ENCODE measurements around the gene EIPR1.

The EIPR1 gene

GRCh38 chr2:3222636-3223035, 155.0 kb downstream of the EIPR1 start:
- FAIRE-seq (no peak), DNase-seq (ENCODE audit: insufficient read length) (no peak)
- no peak for TF ChIP-seq POLR2AphosphoS5 (IDR thresholded peaks at IDR 0.05; ENCODE audit: low read depth, low read length)
- no peak for TF ChIP-seq POLR2A (IDR thresholded peaks at IDR 0.05; ENCODE audit: low read depth, low read length)

- DNase-seq (ENCODE audit: insufficient read length) (no peak), FAIRE-seq (no peak)
- TF ChIP-seq POLR2AphosphoS5 (IDR thresholded peaks at IDR 0.05; ENCODE audit: low read depth, low read length) (no peak), TAF1 (IDR thresholded peaks at IDR 0.05; ENCODE audit: borderline replicate concordance, low read depth, low read length) (no peak), POLR2A (IDR thresholded peaks at IDR 0.05; ENCODE audit: low read depth, low read length) (no peak)
These were observed 158.1 kb downstream of the EIPR1 start for GRCh38 chr2:3219536-3219935.

- TF ChIP-seq TAF1 (IDR thresholded peaks at IDR 0.05; ENCODE audit: borderline replicate concordance, low read depth, low read length) (no peak), POLR2AphosphoS5 (IDR thresholded peaks at IDR 0.05; ENCODE audit: low read depth, low read length) (no peak), POLR2A (IDR thresholded peaks at IDR 0.05; ENCODE audit: low read depth, low read length) (no peak)
- DNase-seq (ENCODE audit: insufficient read length) (no peak), FAIRE-seq (no peak)
These were observed 160.0 kb downstream of the EIPR1 start for GRCh38 chr2:3217646-3218045.

GRCh38 chr2:3216841-3217495, 160.7 kb downstream of the EIPR1 start:
- DNase-seq (ENCODE audit: insufficient read length) (no peak), FAIRE-seq (no peak)
- no peak for TF ChIP-seq POLR2A (IDR thresholded peaks at IDR 0.05; ENCODE audit: low read depth, low read length)
- no peak for TF ChIP-seq POLR2AphosphoS5 (IDR thresholded peaks at IDR 0.05; ENCODE audit: low read depth, low read length)
- no peak for TF ChIP-seq TAF1 (IDR thresholded peaks at IDR 0.05; ENCODE audit: borderline replicate concordance, low read depth, low read length)

DNA sequence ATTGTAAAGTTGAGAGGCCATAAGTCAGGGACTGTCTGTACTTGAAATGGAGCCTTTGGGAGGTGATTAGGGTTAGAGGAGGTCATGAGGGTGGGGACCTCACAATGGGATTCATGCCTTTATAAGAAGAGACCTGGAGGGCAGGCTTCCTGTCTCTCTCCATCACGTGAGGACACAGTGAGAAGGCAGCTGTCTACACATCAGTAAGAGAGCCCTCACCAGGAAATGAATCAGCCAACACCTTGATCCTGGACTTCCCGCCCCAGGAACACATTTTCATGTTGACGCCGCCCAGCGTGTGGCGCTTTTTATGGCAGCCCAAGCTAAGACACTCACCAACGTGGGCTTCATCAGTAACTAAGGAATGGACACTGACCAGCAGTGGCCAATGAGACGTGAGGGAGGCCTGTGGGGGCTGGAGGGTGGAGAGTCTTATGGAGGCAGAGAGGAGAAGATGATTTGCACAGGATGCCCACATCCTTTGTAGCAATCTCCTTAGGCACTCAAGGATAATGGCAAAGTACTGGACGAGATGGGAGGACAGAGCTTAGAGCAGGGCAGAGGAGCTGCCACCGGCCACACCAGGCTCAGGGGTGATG, 162.7 kb downstream of the EIPR1 start:
- DNase-seq (ENCODE audit: insufficient read length) (no peak), FAIRE-seq (no peak)
- no peak for TF ChIP-seq POLR2A (IDR thresholded peaks at IDR 0.05; ENCODE audit: low read depth, low read length)
- TF ChIP-seq TAF1 (IDR thresholded peaks at IDR 0.05; ENCODE audit: borderline replicate concordance, low read depth, low read length): no peak
- TF ChIP-seq POLR2AphosphoS5 (IDR thresholded peaks at IDR 0.05; ENCODE audit: low read depth, low read length): no peak

GRCh38 chr2:3214065-3214464, 163.6 kb downstream of the EIPR1 start:
- FAIRE-seq: no peak

DNA sequence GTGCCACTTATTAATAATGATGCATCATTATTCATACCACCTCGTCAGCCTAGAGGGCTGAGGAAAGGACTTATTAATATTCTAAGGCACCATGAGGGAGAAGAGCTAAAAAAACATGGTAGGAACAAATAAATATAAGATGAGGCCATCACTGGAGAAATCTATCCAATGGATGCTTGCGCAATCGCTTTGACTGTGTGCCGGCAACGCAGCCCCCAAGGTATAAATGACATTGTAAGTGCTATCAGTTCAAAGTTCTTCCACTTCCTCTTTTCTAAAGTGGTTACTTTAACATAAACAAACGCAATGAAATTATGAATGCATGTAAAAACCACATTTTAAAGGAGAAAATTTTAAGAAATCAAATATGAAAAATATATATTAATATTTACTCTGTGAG, 164.6 kb downstream of the EIPR1 start:
- DNase-seq (ENCODE audit: insufficient read length): no peak
- FAIRE-seq: no peak
- no peak for TF ChIP-seq POLR2AphosphoS5 (IDR thresholded peaks at IDR 0.05; ENCODE audit: low read depth, low read length)
- TF ChIP-seq TAF1 (IDR thresholded peaks at IDR 0.05; ENCODE audit: borderline replicate concordance, low read depth, low read length): no peak

More at GRCh38 chr2:3214065-3214464, 163.6 kb downstream of the EIPR1 start:
- no peak for TF ChIP-seq TAF1 (IDR thresholded peaks at IDR 0.05; ENCODE audit: borderline replicate concordance, low read depth, low read length)
- no peak for TF ChIP-seq POLR2AphosphoS5 (IDR thresholded peaks at IDR 0.05; ENCODE audit: low read depth, low read length)
- TF ChIP-seq POLR2A (IDR thresholded peaks at IDR 0.05; ENCODE audit: low read depth, low read length): no peak
- DNase-seq (ENCODE audit: insufficient read length): no peak

DNA sequence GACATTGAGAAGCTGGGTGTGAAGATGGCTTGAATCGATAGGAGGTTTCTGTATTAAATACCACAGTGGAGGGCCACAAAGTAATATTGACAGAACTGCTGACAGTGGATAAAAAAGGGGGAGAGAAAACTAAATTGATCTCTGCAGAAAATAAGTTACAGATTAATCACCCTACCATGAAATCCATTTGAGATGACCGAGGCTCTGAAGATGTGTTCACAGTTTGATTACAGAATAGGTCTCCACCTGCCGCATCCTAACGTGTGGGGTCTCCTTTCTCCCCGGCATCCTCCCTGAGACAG, 165.6 kb downstream of the EIPR1 start:
- no peak for FAIRE-seq
- no peak for TF ChIP-seq TAF1 (IDR thresholded peaks at IDR 0.05; ENCODE audit: borderline replicate concordance, low read depth, low read length)
- TF ChIP-seq POLR2AphosphoS5 (IDR thresholded peaks at IDR 0.05; ENCODE audit: low read depth, low read length): no peak
- TF ChIP-seq POLR2A (IDR thresholded peaks at IDR 0.05; ENCODE audit: low read depth, low read length): no peak

GRCh38 chr2:3211256-3212060, 166.2 kb downstream of the EIPR1 start:
- TF ChIP-seq POLR2A (IDR thresholded peaks at IDR 0.05; ENCODE audit: low read depth, low read length): no peak
- no peak for TF ChIP-seq TAF1 (IDR thresholded peaks at IDR 0.05; ENCODE audit: borderline replicate concordance, low read depth, low read length)
- TF ChIP-seq POLR2AphosphoS5 (IDR thresholded peaks at IDR 0.05; ENCODE audit: low read depth, low read length): no peak
- FAIRE-seq (no peak), DNase-seq (ENCODE audit: insufficient read length) (no peak)

More for the DNA sequence above, 165.6 kb downstream of the EIPR1 start:
- DNase-seq (ENCODE audit: insufficient read length): no peak

DNA sequence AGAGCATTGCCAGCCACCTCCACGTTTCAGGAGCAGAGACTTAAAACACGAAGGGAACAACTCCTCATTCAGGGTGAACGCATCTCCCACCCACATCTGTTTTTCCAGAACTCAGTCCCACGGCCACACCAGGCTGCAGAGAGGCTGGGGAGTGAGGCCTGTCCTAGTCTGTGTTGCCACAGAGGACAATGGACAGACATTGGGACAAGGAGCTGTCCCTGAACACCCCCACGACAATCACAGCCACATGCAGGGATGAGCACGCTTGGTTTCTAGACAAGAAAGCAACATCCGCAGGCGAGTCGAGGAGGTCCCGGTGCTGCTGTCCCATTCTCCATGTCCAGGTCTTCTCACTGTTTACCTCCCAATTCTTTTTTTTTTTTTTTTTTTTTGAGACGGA, 167.4 kb downstream of the EIPR1 start:
- TF ChIP-seq POLR2A (IDR thresholded peaks at IDR 0.05; ENCODE audit: low read depth, low read length) (no peak), TAF1 (IDR thresholded peaks at IDR 0.05; ENCODE audit: borderline replicate concordance, low read depth, low read length) (no peak), POLR2AphosphoS5 (IDR thresholded peaks at IDR 0.05; ENCODE audit: low read depth, low read length) (no peak)
- DNase-seq (ENCODE audit: insufficient read length): no peak
- FAIRE-seq: no peak

DNA sequence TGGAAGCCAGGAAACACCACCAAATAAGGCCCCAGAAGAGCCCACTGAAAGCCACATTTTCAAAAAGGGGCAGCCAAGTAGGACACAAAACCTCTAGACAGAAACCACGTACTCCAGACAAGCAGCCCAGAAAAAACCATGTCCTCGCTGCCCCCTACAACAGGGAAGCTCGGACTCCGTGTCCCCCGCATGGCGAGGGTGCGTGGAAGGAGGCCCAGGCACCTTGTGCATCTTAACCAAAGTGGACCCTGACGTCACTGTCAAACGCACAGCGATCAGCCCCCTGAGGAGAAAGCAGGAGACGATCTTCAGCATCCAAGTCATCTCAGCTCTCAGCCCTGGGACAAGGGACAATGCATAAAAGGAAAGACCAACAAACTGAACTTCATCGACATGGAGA, 168.4 kb downstream of the EIPR1 start:
- no peak for DNase-seq (ENCODE audit: insufficient read length)
- no peak for FAIRE-seq
- no peak for TF ChIP-seq POLR2A (IDR thresholded peaks at IDR 0.05; ENCODE audit: low read depth, low read length)
- no peak for TF ChIP-seq POLR2AphosphoS5 (IDR thresholded peaks at IDR 0.05; ENCODE audit: low read depth, low read length)
- TF ChIP-seq TAF1 (IDR thresholded peaks at IDR 0.05; ENCODE audit: borderline replicate concordance, low read depth, low read length): no peak

- TF ChIP-seq POLR2A (IDR thresholded peaks at IDR 0.05; ENCODE audit: low read depth, low read length) (no peak), TAF1 (IDR thresholded peaks at IDR 0.05; ENCODE audit: borderline replicate concordance, low read depth, low read length) (no peak), POLR2AphosphoS5 (IDR thresholded peaks at IDR 0.05; ENCODE audit: low read depth, low read length) (no peak)
- DNase-seq (ENCODE audit: insufficient read length) (no peak), FAIRE-seq (no peak)
These were observed 169.0 kb downstream of the EIPR1 start for GRCh38 chr2:3208591-3208990.
